MM.1S (cell line): ENCODE data around the gene UGT1A1.

Experiments used
- DNase-seq: peaks from one replicate; pipeline ENCODE4 v3.0.0-alpha.2; 2015
- H2AFZ ChIP-seq: fragments of 300-600 bp; sonication (generic); 2 replicates; pipeline ENCODE4 v1.6.0; 2016; ENCODE audit warnings: antibody characterized with exemption, low read length
- H3F3A ChIP-seq: fragments of 300-600 bp; sonication (generic); 2 replicates; pipeline ENCODE4 v1.6.1; 2016; ENCODE audit warnings: mild to moderate bottlenecking, antibody characterized with exemption, low read length, moderate library complexity, mixed read lengths; ENCODE audit not compliant: insufficient read depth
- H3K27ac ChIP-seq: fragments of 300-600 bp; sonication (generic); 2 replicates; pipeline ENCODE4 v1.5.1; 2016; ENCODE audit warnings: mild to moderate bottlenecking, low read length
- H3K27me3 ChIP-seq: fragments of 300-600 bp; sonication (generic); replicated peaks from 2 replicates; pipeline ENCODE4 v1.6.0; 2016; ENCODE audit warnings: low read length; ENCODE audit not compliant: insufficient read depth
- H3K36me3 ChIP-seq: fragments of 300-600 bp; sonication (generic); replicated peaks from 2 replicates; pipeline ENCODE4 v1.6.1; 2016; ENCODE audit warnings: mild to moderate bottlenecking, low read length, mixed read lengths; ENCODE audit not compliant: insufficient read depth
- H3K4me1 ChIP-seq: fragments of 300-600 bp; sonication (generic); 2 replicates; pipeline ENCODE4 v1.6.1; 2016; ENCODE audit warnings: low read length, mixed read lengths
- H3K4me2 ChIP-seq: fragments of 300-600 bp; sonication (generic); 2 replicates; pipeline ENCODE4 v1.6.0; 2016; ENCODE audit warnings: low read depth, low read length
- H3K4me3 ChIP-seq: fragments of 300-600 bp; sonication (generic); 2 replicates; pipeline ENCODE4 v1.5.1; 2016; ENCODE audit warnings: low read length, mixed read lengths
- H3K79me2 ChIP-seq: fragments of 300-600 bp; sonication (generic); 2 replicates; pipeline ENCODE4 v1.6.1; 2016; ENCODE audit warnings: mixed run types, low read length, mixed read lengths
- H3K9ac ChIP-seq: fragments of 300-600 bp; sonication (generic); 2 replicates; pipeline ENCODE4 v1.6.1; 2016; ENCODE audit warnings: low read length, mixed read lengths
- H3K9me2 ChIP-seq: fragments of 300-600 bp; sonication (generic); replicated peaks from 2 replicates; pipeline ENCODE4 v1.6.1; 2016; ENCODE audit warnings: mild to moderate bottlenecking, low read length, mixed read lengths; ENCODE audit not compliant: insufficient read depth
- H3K9me3 ChIP-seq: fragments of 300-600 bp; sonication (generic); replicated peaks from 2 replicates; pipeline ENCODE4 v1.6.1; 2016; ENCODE audit warnings: mild to moderate bottlenecking, low read length, mixed read lengths; ENCODE audit not compliant: insufficient read depth
- H4K20me1 ChIP-seq: fragments of 300-600 bp; sonication (generic); 2 replicates; pipeline ENCODE4 v1.6.1; 2016; ENCODE audit warnings: mild to moderate bottlenecking, low read length, moderate library complexity, mixed read lengths; ENCODE audit not compliant: insufficient read depth
- EZH2 ChIP-seq: fragments of 300-600 bp; sonication (generic); optimal IDR thresholded peaks from 2 replicates; pipeline ENCODE3; 2017; ENCODE audit warnings: low read depth, mild to moderate bottlenecking, antibody characterized with exemption, low read length, mixed read lengths
- EZH2phosphoT487 ChIP-seq: fragments of 300-600 bp; sonication (generic); IDR thresholded peaks from 2 replicates; pipeline ENCODE4 v1.6.1; 2018; ENCODE audit warnings: antibody characterized with exemption, low read length
- TF ChIP-seq, protein P1 (sequence below): fragments of 300-600 bp; sonication (generic); IDR thresholded peaks from 2 replicates; pipeline ENCODE4 v1.5.1; 2016; ENCODE audit warnings: antibody characterized with exemption, low read length, mixed read lengths

Gene UGT1A1

DNA sequence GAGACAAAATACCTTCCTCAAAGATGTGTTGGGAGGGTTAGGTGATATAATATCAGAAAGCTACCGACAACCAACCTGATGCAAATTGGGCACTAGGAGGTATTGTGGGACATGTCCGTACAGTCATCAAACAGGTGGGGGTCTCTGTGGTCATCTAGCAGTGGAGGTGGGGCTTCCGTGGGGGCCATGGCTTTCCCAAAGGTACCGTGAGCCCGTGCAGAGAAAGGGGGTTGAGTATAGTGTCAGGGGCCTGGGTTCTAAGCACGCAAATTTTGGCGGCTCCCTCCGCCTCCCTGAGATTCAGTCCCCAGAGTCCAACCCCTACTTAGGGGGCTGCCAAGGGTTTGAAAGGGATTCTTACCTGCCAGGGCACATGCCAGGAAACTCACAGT, 61.6 kb downstream of the UGT1A1 start:
- TF ChIP-seq EZH2 (no peak), EZH2phosphoT487 (no peak)
- TF ChIP-seq, protein P1, sequence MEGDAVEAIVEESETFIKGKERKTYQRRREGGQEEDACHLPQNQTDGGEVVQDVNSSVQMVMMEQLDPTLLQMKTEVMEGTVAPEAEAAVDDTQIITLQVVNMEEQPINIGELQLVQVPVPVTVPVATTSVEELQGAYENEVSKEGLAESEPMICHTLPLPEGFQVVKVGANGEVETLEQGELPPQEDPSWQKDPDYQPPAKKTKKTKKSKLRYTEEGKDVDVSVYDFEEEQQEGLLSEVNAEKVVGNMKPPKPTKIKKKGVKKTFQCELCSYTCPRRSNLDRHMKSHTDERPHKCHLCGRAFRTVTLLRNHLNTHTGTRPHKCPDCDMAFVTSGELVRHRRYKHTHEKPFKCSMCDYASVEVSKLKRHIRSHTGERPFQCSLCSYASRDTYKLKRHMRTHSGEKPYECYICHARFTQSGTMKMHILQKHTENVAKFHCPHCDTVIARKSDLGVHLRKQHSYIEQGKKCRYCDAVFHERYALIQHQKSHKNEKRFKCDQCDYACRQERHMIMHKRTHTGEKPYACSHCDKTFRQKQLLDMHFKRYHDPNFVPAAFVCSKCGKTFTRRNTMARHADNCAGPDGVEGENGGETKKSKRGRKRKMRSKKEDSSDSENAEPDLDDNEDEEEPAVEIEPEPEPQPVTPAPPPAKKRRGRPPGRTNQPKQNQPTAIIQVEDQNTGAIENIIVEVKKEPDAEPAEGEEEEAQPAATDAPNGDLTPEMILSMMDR = no peak
- H4K20me1 ChIP-seq = no peaks in the 10 kb centered on the region
- no peaks in the 10 kb centered on the region for H3K9me3 ChIP-seq
- H3K9me2 ChIP-seq = no peaks in the 10 kb centered on the region
- H3K36me3 ChIP-seq = no peaks in the 10 kb centered on the region
- no peak overlapping the region for H3K4me2 ChIP-seq
- no peak overlapping the region for H2AFZ ChIP-seq
- H3K4me3 ChIP-seq = no peak overlapping the region
- no peak for DNase-seq
- H3K4me1 ChIP-seq = no peaks in the 10 kb centered on the region
- H3F3A ChIP-seq = no peaks in the 10 kb centered on the region
- H3K79me2 ChIP-seq = no peaks in the 10 kb centered on the region
- H3K27ac ChIP-seq = no peak overlapping the region
- H3K9ac ChIP-seq = no peak overlapping the region
- H3K27me3 ChIP-seq = no peaks in the 10 kb centered on the region

DNA sequence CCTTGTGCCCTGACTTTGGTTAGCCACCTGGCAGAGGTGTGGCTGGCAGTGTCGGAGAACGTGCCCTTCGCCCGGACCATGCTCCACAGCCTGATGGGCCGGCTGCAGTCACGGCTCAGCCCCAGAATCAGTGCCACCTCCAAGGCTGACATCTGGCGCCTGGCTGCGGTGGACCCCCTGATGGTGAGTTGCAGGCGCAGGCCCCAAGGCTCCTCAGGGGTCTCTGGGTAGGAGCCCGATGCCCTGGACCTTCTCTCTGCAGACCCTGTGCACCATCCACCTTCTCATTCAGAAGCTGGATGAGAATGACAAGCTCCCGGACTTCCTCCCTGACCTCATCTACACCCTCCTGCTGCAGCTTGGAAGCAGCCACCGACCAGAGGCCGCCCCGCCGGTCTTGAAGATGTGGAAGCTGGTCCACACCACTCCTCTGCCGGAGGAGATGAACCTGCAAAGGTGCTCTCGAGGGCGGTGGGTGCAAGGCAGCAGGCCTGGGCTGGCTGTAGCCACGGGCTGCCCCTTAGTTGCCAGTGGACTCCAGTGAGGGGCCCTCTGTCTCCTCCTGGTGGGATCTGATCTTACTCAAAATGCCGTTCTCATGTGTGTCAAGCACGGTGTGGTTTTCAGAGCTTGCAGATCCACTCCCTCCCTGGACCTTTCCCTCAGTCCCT, 62.2 kb downstream of the UGT1A1 start:
- Histone ChIP-seq H3K4me3 (no peak overlapping the region), H3K79me2 (no peaks in the 10 kb centered on the region), H2AFZ (no peak overlapping the region), H3K4me2 (no peak overlapping the region), H3K36me3 (no peaks in the 10 kb centered on the region), H4K20me1 (no peaks in the 10 kb centered on the region), H3K9ac (no peak overlapping the region), H3K9me2 (no peaks in the 10 kb centered on the region), H3K9me3 (no peaks in the 10 kb centered on the region), H3K27me3 (no peaks in the 10 kb centered on the region), H3K4me1 (no peaks in the 10 kb centered on the region), H3F3A (no peaks in the 10 kb centered on the region), H3K27ac (no peak overlapping the region)
- no peak for DNase-seq
- TF ChIP-seq EZH2 = no peak
- TF ChIP-seq, protein P1 = no peak
- no peak for TF ChIP-seq EZH2phosphoT487
